Trophoblast cell (in vitro differentiated cells and primary cell): Measurements from ENCODE around the gene CFAP57.
A peak's percentile ranks its signal among the peaks of the same experiment; 100 is the strongest.

Source experiments
- DNase-seq, 2 donors: peaks; one replicate each; pipeline ENCODE4 v3.0.0-alpha.2; 2016
- H2AFZ ChIP-seq: 2 replicates; pipeline ENCODE4 v1.6.1; 2013; ENCODE audit warnings: low read length, moderate library complexity, mild to moderate bottlenecking; ENCODE audit not compliant: insufficient read depth, poor library complexity
- H2AK5ac ChIP-seq: 2 replicates; pipeline ENCODE4 v1.6.1; 2013; ENCODE audit warnings: mild to moderate bottlenecking, low read length
- H2BK120ac ChIP-seq: 2 replicates; pipeline ENCODE4 v1.6.1; 2013; ENCODE audit warnings: low read length, mild to moderate bottlenecking, moderate library complexity; ENCODE audit not compliant: insufficient read depth, poor library complexity
- H2BK12ac ChIP-seq: 2 replicates; pipeline ENCODE4 v1.6.1; 2013; ENCODE audit warnings: mild to moderate bottlenecking, low read length, moderate library complexity
- H2BK5ac ChIP-seq: 2 replicates; pipeline ENCODE4 v1.6.1; 2013; ENCODE audit warnings: low read length, low read depth, moderate library complexity, mild to moderate bottlenecking; ENCODE audit not compliant: poor library complexity
- H3K14ac ChIP-seq: 2 replicates; pipeline ENCODE4 v1.6.1; 2013; ENCODE audit warnings: mild to moderate bottlenecking, low read length
- H3K18ac ChIP-seq: 2 replicates; pipeline ENCODE4 v1.6.1; 2013; ENCODE audit warnings: mild to moderate bottlenecking, low read length
- H3K23ac ChIP-seq: 2 replicates; pipeline ENCODE4 v1.6.1; 2013; ENCODE audit warnings: low read length
- H3K27ac ChIP-seq: 2 replicates; pipeline ENCODE4 v1.5.1; 2013; ENCODE audit warnings: low read depth, mild to moderate bottlenecking, inconsistent platforms, low read length, moderate library complexity
- H3K27me3 ChIP-seq: 2 replicates; pipeline ENCODE4 v1.6.1; 2013; ENCODE audit warnings: inconsistent platforms, mild to moderate bottlenecking, low read length, moderate library complexity; ENCODE audit not compliant: insufficient read depth
- H3K36me3 ChIP-seq, 2 experiments: 1 replicate in 1 of 2; 2 replicates in 1 of 2; pipeline ENCODE4 v1.6.1; 2013; ENCODE audit warnings: low read length in 2 of 2, mild to moderate bottlenecking in 2 of 2, moderate library complexity in 1 of 2; ENCODE audit not compliant: insufficient read depth in 2 of 2, control insufficient read depth in 1 of 2
- H3K4ac ChIP-seq: 2 replicates; pipeline ENCODE4 v1.6.1; 2013; ENCODE audit warnings: low read depth, mild to moderate bottlenecking, low read length, moderate library complexity
- H3K4me1 ChIP-seq, 2 experiments: 1 replicate in 1 of 2; 2 replicates in 1 of 2; pipeline ENCODE4 v1.6.1; 2013; ENCODE audit warnings: low read length in 2 of 2, mild to moderate bottlenecking in 2 of 2, moderate library complexity in 1 of 2; ENCODE audit not compliant: insufficient read depth in 2 of 2, control insufficient read depth in 1 of 2
- H3K4me2 ChIP-seq: 2 replicates; pipeline ENCODE4 v1.6.1; 2013; ENCODE audit warnings: inconsistent platforms, mild to moderate bottlenecking, low read length, moderate library complexity
- H3K4me3 ChIP-seq: 2 replicates; pipeline ENCODE4 v1.5.1; 2013; ENCODE audit warnings: mild to moderate bottlenecking, low read depth, low read length, inconsistent platforms
- H3K79me1 ChIP-seq: one replicate; pipeline ENCODE4 v1.6.1; 2013; ENCODE audit warnings: low read length
- H3K79me2 ChIP-seq: 2 replicates; pipeline ENCODE4 v1.6.1; 2013; ENCODE audit warnings: low read length, mild to moderate bottlenecking; ENCODE audit not compliant: control insufficient read depth, insufficient read depth, poor library complexity
- H3K9ac ChIP-seq: 2 replicates; pipeline ENCODE4 v1.6.1; 2013; ENCODE audit warnings: mild to moderate bottlenecking, low read length
- H3K9me3 ChIP-seq: 2 replicates; pipeline ENCODE4 v1.6.1; 2013; ENCODE audit warnings: low read depth, mild to moderate bottlenecking, control low read depth, inconsistent platforms, low read length; ENCODE audit not compliant: insufficient read depth
- H4K12ac ChIP-seq: 2 replicates; pipeline ENCODE4 v1.6.1; 2013; ENCODE audit warnings: low read depth, mild to moderate bottlenecking, low read length, moderate library complexity
- H4K8ac ChIP-seq: 2 replicates; pipeline ENCODE4 v1.6.1; 2013; ENCODE audit warnings: low read depth, mild to moderate bottlenecking, low read length, moderate library complexity
- H4K91ac ChIP-seq: one replicate; pipeline ENCODE4 v1.6.1; 2013; ENCODE audit warnings: low read depth, mild to moderate bottlenecking, low read length, moderate library complexity
- WGBS: extraction: QIAGEN DNeasy Blood & Tissue Kit; methylation state at CpG from one replicate; pipeline ENCODE4 v1.1.7; 2013; ENCODE audit warnings: missing lambda C conversion rate; ENCODE audit not compliant: insufficient read length, insufficient coverage; ENCODE audit errors: extremely low coverage; 5-methylcytosine and 5-hydroxymethylcytosine counted together

The CFAP57 gene

DNA sequence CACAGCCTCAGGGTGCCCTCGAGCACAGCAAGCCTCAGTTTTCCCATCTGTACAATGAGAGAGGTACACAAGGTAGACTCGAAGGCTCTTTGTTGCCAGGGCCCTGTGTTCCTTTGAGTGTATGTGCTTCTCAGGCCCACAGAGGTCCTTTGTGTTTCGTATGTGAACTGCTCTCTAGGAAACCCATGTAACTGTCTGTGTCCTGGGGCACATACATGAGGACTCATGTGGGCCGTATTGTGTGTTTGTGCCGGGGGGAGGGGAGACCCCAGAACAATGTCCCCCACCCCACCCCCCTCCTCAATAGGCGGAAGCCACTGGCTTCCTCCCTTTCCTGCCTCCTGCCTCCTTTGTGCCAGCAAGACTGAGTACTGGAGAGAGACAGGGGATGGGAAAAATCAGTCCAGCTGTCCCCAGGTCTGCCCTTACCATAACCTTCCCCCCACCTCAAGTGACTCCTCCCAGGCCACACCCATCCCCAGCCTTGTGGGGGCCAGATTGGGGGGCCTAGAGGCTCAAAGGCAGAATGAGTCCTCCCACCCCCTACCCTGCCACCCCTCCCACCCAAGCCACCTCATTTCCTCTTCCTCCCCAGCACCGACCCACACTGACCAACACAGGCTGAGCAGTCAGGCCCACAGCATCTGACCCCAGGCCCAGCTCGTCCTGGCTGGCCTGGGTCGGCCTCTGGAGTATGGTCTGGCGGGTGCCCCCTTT lies 128.4 kb downstream of the CFAP57 start, which contains the start of gene TIE1:
Gene TIE1, plus strand, starts transcription at position 605 of the 717 bp plus-strand sequence. Its CDS starts 90 bp downstream, at position 695.
- peaks cover 2% of the 10 kb centered on the region for H3K9me3 ChIP-seq
- H4K91ac ChIP-seq, result no peak within 1 kb of the TSS
- no peak within 1 kb of the TSS for H3K9ac ChIP-seq
- H3K4me3 ChIP-seq, result no peak within 1 kb of the TSS
- H4K12ac ChIP-seq, result no peak within 1 kb of the TSS
- no peak for DNase-seq
- no peaks in the 10 kb centered on the region for H3K79me2 ChIP-seq
- no peak within 1 kb of the TSS for H2BK12ac ChIP-seq
- H3K79me1 ChIP-seq, result no peaks in the 10 kb centered on the region
- no peaks in the 10 kb centered on the region for H3K4me1 ChIP-seq
- no peak within 1 kb of the TSS for H3K4me2 ChIP-seq
- H3K18ac ChIP-seq, result no peak within 1 kb of the TSS
- no peak within 1 kb of the TSS for H3K4ac ChIP-seq
- no CpG with 5 or more reads among the region's 10 CpGs for WGBS
- no peak within 1 kb of the TSS for H3K27ac ChIP-seq
- H3K27me3 ChIP-seq, result no peaks in the 10 kb centered on the region
- H4K8ac ChIP-seq, result no peak within 1 kb of the TSS
- H2BK5ac ChIP-seq, result no peak within 1 kb of the TSS
- H3K23ac ChIP-seq, result no peak within 1 kb of the TSS
- no peak within 1 kb of the TSS for H3K14ac ChIP-seq
- H2BK120ac ChIP-seq, result no peak within 1 kb of the TSS
- no peak within 1 kb of the TSS for H2AFZ ChIP-seq
- H2AK5ac ChIP-seq, result no peak within 1 kb of the TSS
- no peaks in the 10 kb centered on the region for H3K36me3 ChIP-seq

DNA sequence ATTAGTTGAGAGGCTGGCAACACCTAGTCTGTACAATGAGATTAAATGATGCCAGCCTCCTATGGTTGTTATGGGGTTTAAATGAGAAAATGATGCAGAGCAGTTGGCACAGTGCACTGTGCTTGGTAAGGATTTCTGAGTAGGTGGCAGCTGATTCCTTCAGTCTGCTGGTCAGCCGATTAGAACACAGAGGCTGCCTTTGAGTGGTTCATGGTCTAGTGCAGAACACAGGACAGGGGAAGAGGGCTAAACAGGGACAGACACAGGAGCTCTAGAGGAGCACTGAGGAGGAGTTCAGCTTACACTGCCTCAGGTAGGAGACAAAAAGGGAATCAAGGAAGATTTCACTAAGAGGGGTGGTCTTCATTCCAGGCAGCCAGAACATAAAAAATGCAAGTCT lies 130.1 kb downstream of the CFAP57 start:
- no peak overlapping the region for H2AFZ ChIP-seq
- H2BK12ac ChIP-seq, result no peak overlapping the region
- no peak overlapping the region for H3K27ac ChIP-seq
- no peak overlapping the region for H3K4me2 ChIP-seq
- no peaks in the 10 kb centered on the region for H3K4me1 ChIP-seq
- no peak overlapping the region for H3K4ac ChIP-seq
- H3K27me3 ChIP-seq, result no peaks in the 10 kb centered on the region
- H4K8ac ChIP-seq, result no peak overlapping the region
- H3K18ac ChIP-seq, result no peak overlapping the region
- DNase-seq, result no peak
- no peak overlapping the region for H3K4me3 ChIP-seq
- H3K9ac ChIP-seq, result no peak overlapping the region
- no peak overlapping the region for H2BK120ac ChIP-seq
- no peaks in the 10 kb centered on the region for H3K79me2 ChIP-seq
- H2BK5ac ChIP-seq, result no peak overlapping the region
- H4K91ac ChIP-seq, result no peak overlapping the region
- no CpG with 5 or more reads among the region's 1 CpG for WGBS
- H4K12ac ChIP-seq, result no peak overlapping the region
- H3K14ac ChIP-seq, result no peak overlapping the region
- H3K36me3 ChIP-seq, result no peaks in the 10 kb centered on the region
- H3K9me3 ChIP-seq, result peaks cover 2% of the 10 kb centered on the region
- no peak overlapping the region for H3K23ac ChIP-seq
- H2AK5ac ChIP-seq, result no peak overlapping the region
- no peaks in the 10 kb centered on the region for H3K79me1 ChIP-seq

DNA sequence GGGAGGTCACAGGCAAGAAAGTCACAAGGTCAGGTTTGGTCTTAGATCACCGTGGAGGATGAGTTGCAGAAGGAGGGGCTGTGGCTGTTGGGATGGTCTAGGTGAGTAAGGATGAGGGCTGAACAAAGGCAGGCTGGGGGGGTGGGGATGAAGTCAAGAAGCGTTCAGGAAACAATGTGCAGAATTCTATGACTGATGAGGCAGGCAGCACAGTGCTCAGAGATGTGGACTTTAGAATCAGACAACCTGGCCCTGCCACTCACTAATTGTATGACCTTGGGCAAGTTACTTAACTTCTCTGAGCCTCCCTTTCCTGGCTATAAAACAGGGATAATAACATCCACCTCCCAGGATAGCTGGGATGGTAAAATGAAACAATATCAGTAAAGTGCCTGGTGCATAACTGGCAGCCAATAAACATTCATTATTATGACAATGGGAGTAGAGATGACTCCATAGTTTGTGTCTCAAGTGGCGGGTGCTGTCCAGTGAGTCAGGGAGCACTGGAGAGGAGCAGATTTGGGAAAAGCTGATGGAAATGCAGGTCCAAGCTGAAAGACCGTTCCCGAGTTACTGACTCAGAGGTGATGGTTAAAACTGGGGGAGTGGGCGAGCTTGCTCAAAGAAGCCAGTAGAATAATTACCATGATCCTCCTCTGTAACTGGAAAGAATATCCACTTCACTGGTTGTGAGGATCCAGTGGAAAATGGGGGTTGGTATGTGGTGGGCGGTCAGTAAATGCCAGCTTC lies 130.8 kb downstream of the CFAP57 start:
- H3K27me3 ChIP-seq, result no peaks in the 10 kb centered on the region
- H4K91ac ChIP-seq, result no peak overlapping the region
- H3K4me1 ChIP-seq, result no peaks in the 10 kb centered on the region
- no peak overlapping the region for H3K18ac ChIP-seq
- no peak overlapping the region for H3K23ac ChIP-seq
- H2BK120ac ChIP-seq, result no peak overlapping the region
- no peak overlapping the region for H3K9ac ChIP-seq
- H3K4ac ChIP-seq, result no peak overlapping the region
- H2BK12ac ChIP-seq, result no peak overlapping the region
- no peak overlapping the region for H4K8ac ChIP-seq
- no peak overlapping the region for H4K12ac ChIP-seq
- no peak overlapping the region for H3K4me2 ChIP-seq
- H3K36me3 ChIP-seq, result no peaks in the 10 kb centered on the region
- peak; percentile 28 to 53 for DNase-seq
- H2BK5ac ChIP-seq, result no peak overlapping the region
- H3K79me2 ChIP-seq, result no peaks in the 10 kb centered on the region
- peaks cover 2% of the 10 kb centered on the region for H3K9me3 ChIP-seq
- H3K4me3 ChIP-seq, result no peak overlapping the region
- no peak overlapping the region for H2AK5ac ChIP-seq
- H2AFZ ChIP-seq, result no peak overlapping the region
- no peak overlapping the region for H3K14ac ChIP-seq
- no CpG with 5 or more reads among the region's 7 CpGs for WGBS
- no peaks in the 10 kb centered on the region for H3K79me1 ChIP-seq
- no peak overlapping the region for H3K27ac ChIP-seq

DNA sequence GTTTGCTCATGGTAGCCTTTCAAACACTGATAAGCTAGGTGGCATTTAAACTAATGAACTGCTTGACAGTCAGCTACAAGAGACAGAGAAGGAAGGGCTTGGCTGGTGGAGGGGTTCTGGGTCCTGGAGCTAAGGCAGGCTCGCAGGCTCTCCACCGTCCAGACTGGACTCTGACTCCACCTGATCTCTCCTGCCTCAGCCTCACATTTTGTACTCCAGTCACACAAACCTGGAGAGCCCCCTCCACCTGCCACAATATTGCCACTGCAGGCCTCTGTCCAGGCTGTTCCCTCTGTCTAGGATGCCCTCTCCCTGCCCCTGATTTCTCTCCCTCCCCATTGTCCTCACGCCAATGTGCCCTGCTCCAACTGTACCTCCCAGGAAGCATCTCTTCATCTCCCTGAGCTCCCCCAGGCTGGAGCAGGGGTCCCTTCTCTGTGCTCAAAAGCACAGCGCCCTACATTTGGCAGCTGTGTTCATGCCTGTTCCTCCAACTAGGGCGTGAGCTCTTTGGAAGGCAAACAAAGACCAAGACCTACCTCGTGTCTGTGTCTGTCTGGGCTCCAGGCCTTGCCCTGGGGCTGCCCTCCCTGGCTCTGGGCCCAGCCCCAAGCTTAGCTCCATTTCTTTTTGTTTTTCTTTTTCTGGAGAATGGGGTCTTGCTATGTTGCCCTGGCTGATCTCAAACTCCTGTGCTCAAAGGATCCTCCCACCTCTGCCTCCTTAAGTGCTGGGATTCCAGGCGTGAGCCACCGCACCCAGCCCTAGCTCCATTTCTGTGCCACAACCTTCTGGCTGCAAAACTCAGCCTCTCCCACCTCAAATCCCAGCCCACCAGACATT lies 131.6 kb downstream of the CFAP57 start:
- no peak overlapping the region for H4K8ac ChIP-seq
- no peak overlapping the region for H3K23ac ChIP-seq
- H3K4me1 ChIP-seq, result no peaks in the 10 kb centered on the region
- peaks cover 2% of the 10 kb centered on the region for H3K9me3 ChIP-seq
- no peak overlapping the region for H2AFZ ChIP-seq
- no peak overlapping the region for H3K14ac ChIP-seq
- no peaks in the 10 kb centered on the region for H3K79me2 ChIP-seq
- no peak overlapping the region for H2BK12ac ChIP-seq
- H3K27ac ChIP-seq, result no peak overlapping the region
- no peak overlapping the region for H3K4me2 ChIP-seq
- H3K36me3 ChIP-seq, result no peaks in the 10 kb centered on the region
- no peak overlapping the region for H3K4ac ChIP-seq
- H4K91ac ChIP-seq, result no peak overlapping the region
- H2BK5ac ChIP-seq, result no peak overlapping the region
- DNase-seq, result no peak
- no peaks in the 10 kb centered on the region for H3K79me1 ChIP-seq
- H2BK120ac ChIP-seq, result no peak overlapping the region
- H4K12ac ChIP-seq, result no peak overlapping the region
- H3K9ac ChIP-seq, result no peak overlapping the region
- whole genome bisulfite sequencing, result no CpG with 5 or more reads among the region's 8 CpGs
- H3K27me3 ChIP-seq, result no peaks in the 10 kb centered on the region
- H3K4me3 ChIP-seq, result no peak overlapping the region
- H3K18ac ChIP-seq, result no peak overlapping the region
- H2AK5ac ChIP-seq, result no peak overlapping the region
